ENCODE measurements around the gene KLHDC8A. TPM values are rescaled to one million over a fixed set of nuclear protein-coding genes. Genes with fewer than 3 reads are reported as not detected.
A peak's percentile ranks its signal among the peaks of the same experiment; 100 is the strongest.

KLHDC8A gene
- polyA plus RNA-seq, 1 donor (not counting 4 experiments of a cell fraction or from before 2014, with no cell fraction given) = not detected

DNA sequence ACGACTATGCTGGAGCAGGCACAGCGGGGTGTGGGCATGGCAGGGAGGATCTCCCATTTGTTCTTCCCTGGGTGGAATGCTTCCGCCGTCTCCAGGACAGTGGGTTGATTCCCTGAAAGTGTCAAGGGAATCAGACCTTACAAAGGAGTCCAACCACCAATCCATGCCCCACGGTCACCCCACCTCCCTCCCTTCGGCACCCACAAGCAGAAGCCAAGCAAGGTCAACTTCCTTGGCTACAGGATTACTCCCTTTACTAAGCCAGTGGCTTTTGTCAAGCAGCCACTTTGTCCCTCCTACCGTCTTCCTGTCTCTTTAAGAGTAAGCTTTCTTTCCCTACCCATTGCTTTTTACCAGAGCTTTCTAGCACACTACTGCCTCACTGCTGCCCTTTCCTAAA lies 19.2 kb downstream of the KLHDC8A start:
- Histone ChIP-seq H3K9me3 (ENCODE audit: control insufficient read depth, low read depth, low read length) (no peaks in the 10 kb centered on the region), H3K4me1 (ENCODE audit: control insufficient read depth, extremely low read depth, insufficient read depth, low read length) (peaks cover 6% of the 10 kb centered on the region), H3K27me3 (ENCODE audit: control insufficient read depth, extremely low read depth, insufficient read depth, low read length) (peaks cover 16% of the 10 kb centered on the region), H3K9me1 (ENCODE audit: control insufficient read depth, extremely low read depth, insufficient read depth, low read length) (no peaks in the 10 kb centered on the region), H2AFZ (ENCODE audit: control insufficient read depth, low read length) (no peak overlapping the region), H3K36me3 (ENCODE audit: control insufficient read depth in 2 of 2, extremely low read depth in 1 of 2, insufficient read depth in 2 of 2, low read length in 2 of 2) (no peaks in the 10 kb centered on the region), H3K27ac (ENCODE audit: control insufficient read depth, insufficient read depth, low read length) (no peak overlapping the region), H3K9ac (ENCODE audit: control insufficient read depth, extremely low read depth, insufficient read depth, low read length) (no peak overlapping the region), H4K20me1 (ENCODE audit: control insufficient read depth, extremely low read depth, insufficient read depth, low read length) (peaks cover 3% of the 10 kb centered on the region), H3K79me2 (ENCODE audit: control insufficient read depth, insufficient read depth, low read length) (no peaks in the 10 kb centered on the region), H3K4me2 (ENCODE audit: control insufficient read depth, extremely low read depth, insufficient read depth, low read depth, low read length) (no peak overlapping the region), H3K4me3 (ENCODE audit: control insufficient read depth in 2 of 3, extremely low read depth in 1 of 3, insufficient read depth in 2 of 3, low read depth in 1 of 3, low read length in 3 of 3) (no peak overlapping the region)
- TF ChIP-seq EZH2 (IDR thresholded peaks at IDR 0.05; ENCODE audit: low read length) (no peak), CTCF (optimal IDR thresholded peaks at IDR 0.05 in 1 of 3, IDR thresholded peaks at IDR 0.05 in 1 of 3, conservative IDR thresholded peaks at IDR 0.05 in 1 of 3; ENCODE audit: extremely low read depth in 1 of 3, insufficient read depth in 2 of 3, low read length in 3 of 3) (no peak)
- DNase-seq (ENCODE audit: low read depth, low spot score) = no peak
- no peak for FAIRE-seq
- dilution Hi-C loops (cut with MboI; ENCODE audit: extremely low pct_ligation_motif_present, low sequenced_read_pairs) = loop anchor here (5.0 kb wide), 1 partner anchor 60 kb away; no protein-coding TSS in a partner anchor

GRCh38 chr1:205335692-205336091 lies 21.0 kb downstream of the KLHDC8A start:
- Histone ChIP-seq H4K20me1 (ENCODE audit: control insufficient read depth, extremely low read depth, insufficient read depth, low read length) (no peaks in the 10 kb centered on the region), H3K27me3 (ENCODE audit: control insufficient read depth, extremely low read depth, insufficient read depth, low read length) (peaks cover 13% of the 10 kb centered on the region), H3K27ac (ENCODE audit: control insufficient read depth, insufficient read depth, low read length) (no peak overlapping the region), H2AFZ (ENCODE audit: control insufficient read depth, low read length) (no peak overlapping the region), H3K79me2 (ENCODE audit: control insufficient read depth, insufficient read depth, low read length) (no peaks in the 10 kb centered on the region), H3K9ac (ENCODE audit: control insufficient read depth, extremely low read depth, insufficient read depth, low read length) (no peak overlapping the region), H3K4me1 (ENCODE audit: control insufficient read depth, extremely low read depth, insufficient read depth, low read length) (no peaks in the 10 kb centered on the region), H3K36me3 (ENCODE audit: control insufficient read depth in 2 of 2, extremely low read depth in 1 of 2, insufficient read depth in 2 of 2, low read length in 2 of 2) (no peaks in the 10 kb centered on the region), H3K9me1 (ENCODE audit: control insufficient read depth, extremely low read depth, insufficient read depth, low read length) (no peaks in the 10 kb centered on the region), H3K4me2 (ENCODE audit: control insufficient read depth, extremely low read depth, insufficient read depth, low read depth, low read length) (no peak overlapping the region), H3K9me3 (ENCODE audit: control insufficient read depth, low read depth, low read length) (no peaks in the 10 kb centered on the region), H3K4me3 (ENCODE audit: control insufficient read depth in 2 of 3, extremely low read depth in 1 of 3, insufficient read depth in 2 of 3, low read depth in 1 of 3, low read length in 3 of 3) (no peak overlapping the region)
- TF ChIP-seq CTCF (optimal IDR thresholded peaks at IDR 0.05 in 1 of 3, IDR thresholded peaks at IDR 0.05 in 1 of 3, conservative IDR thresholded peaks at IDR 0.05 in 1 of 3; ENCODE audit: extremely low read depth in 1 of 3, insufficient read depth in 2 of 3, low read length in 3 of 3) (peak; percentile 95 to 99 (median 99)), EZH2 (IDR thresholded peaks at IDR 0.05; ENCODE audit: low read length) (no peak)
- dilution Hi-C loops (cut with MboI; ENCODE audit: extremely low pct_ligation_motif_present, low sequenced_read_pairs) = loop anchor here (5.0 kb wide), 1 partner anchor 58 kb away; no protein-coding TSS in a partner anchor
- no peak for DNase-seq (ENCODE audit: low read depth, low spot score)
- peak; percentile 13 for FAIRE-seq

Data from keratinocyte (primary cell).